IMR-90 (cell line): ENCODE data around the gene ZDHHC24. TPM values are rescaled to one million over a fixed set of nuclear protein-coding genes. Genes with fewer than 3 reads are reported as not detected.
A peak's percentile ranks its signal among the peaks of the same experiment; 100 is the strongest.

Source experiments
- ATAC-seq: fragments of 200-7000 bp; cut with Tn5 transposase; 2 replicates; pipeline ENCODE4 v1.9.1; 2020; ENCODE audit warnings: low read depth, mild to moderate bottlenecking, moderate library complexity
- BruUV-seq: library from RNA; stranded (reverse); fragments of 400-500 nt; replicated peaks from 2 replicates; lab custom pipeline; 2021; lab: Mats Ljungman, UMichigan
- CTCF ChIA-PET: fragments of 300-600 bp; formaldehyde crosslinking; extraction: SDS; loops from one replicate; lab custom pipeline; 2021; ENCODE audit warnings: antibody characterized with exemption; lab: Yijun Ruan, JAX
- POLR2A ChIA-PET: fragments of 300-600 bp; sonication (Branson Sonifier 250); formaldehyde crosslinking; loops from one replicate; lab custom pipeline; 2022; ENCODE audit warnings: antibody characterized with exemption; ENCODE audit not compliant: unreplicated experiment; lab: Charles Lee
- DNase-seq: peaks from one replicate; pipeline ENCODE4 v3.0.0; 2013
- H2AFZ ChIP-seq: replicated peaks from 2 replicates; pipeline ENCODE3; 2013; ENCODE audit warnings: low read length, mild to moderate bottlenecking; ENCODE audit not compliant: poor library complexity
- H2AK5ac ChIP-seq: 2 replicates; pipeline ENCODE4 v1.6.1; 2013; ENCODE audit warnings: low read depth, low read length, inconsistent platforms
- H2AK9ac ChIP-seq: replicated peaks from 2 replicates; pipeline ENCODE3; 2013; ENCODE audit warnings: mild to moderate bottlenecking, low read depth, low read length, moderate library complexity; ENCODE audit not compliant: poor library complexity
- H2BK120ac ChIP-seq: 2 replicates; pipeline ENCODE4 v1.6.1; 2013; ENCODE audit warnings: low read depth, low read length, inconsistent platforms
- H2BK15ac ChIP-seq: 3 replicates; pipeline ENCODE4 v1.6.1; 2013; ENCODE audit warnings: low read depth, low read length, inconsistent platforms
- H2BK20ac ChIP-seq: 2 replicates; pipeline ENCODE4 v1.6.1; 2013; ENCODE audit warnings: low read depth, mild to moderate bottlenecking, inconsistent platforms, low read length, moderate library complexity
- H2BK5ac ChIP-seq: 2 replicates; pipeline ENCODE4 v1.6.1; 2013; ENCODE audit warnings: mild to moderate bottlenecking, low read depth, low read length, inconsistent platforms; ENCODE audit not compliant: poor library complexity, severe bottlenecking
- H3K14ac ChIP-seq: replicated peaks from 2 replicates; pipeline ENCODE4 v1.6.1; 2013; ENCODE audit warnings: low read depth, low read length, inconsistent platforms
- H3K18ac ChIP-seq: 2 replicates; pipeline ENCODE4 v1.6.1; 2013; ENCODE audit warnings: low read depth, low read length, control low read depth
- H3K23ac ChIP-seq: 2 replicates; pipeline ENCODE4 v1.6.1; 2013; ENCODE audit warnings: low read depth, low read length, inconsistent platforms
- H3K27ac ChIP-seq: 2 replicates; pipeline ENCODE4 v1.5.1; 2013; ENCODE audit warnings: mild to moderate bottlenecking, control low read depth, low read length; ENCODE audit not compliant: insufficient read depth
- H3K27me3 ChIP-seq: 2 replicates; pipeline ENCODE4 v1.6.1; 2013; ENCODE audit warnings: low read length; ENCODE audit not compliant: control insufficient read depth, insufficient read depth
- H3K36me3 ChIP-seq: 2 replicates; pipeline ENCODE4 v1.6.1; 2013; ENCODE audit warnings: low read length, mixed read lengths; ENCODE audit not compliant: control insufficient read depth, insufficient read depth
- H3K4ac ChIP-seq: 2 replicates; pipeline ENCODE4 v1.6.1; 2013; ENCODE audit warnings: low read depth, low read length, inconsistent platforms
- H3K4me1 ChIP-seq: 2 replicates; pipeline ENCODE4 v1.6.1; 2013; ENCODE audit warnings: low read length, mixed read lengths; ENCODE audit not compliant: control insufficient read depth, insufficient read depth
- H3K4me2 ChIP-seq: 2 replicates; pipeline ENCODE4 v1.6.1; 2013; ENCODE audit warnings: low read depth, mild to moderate bottlenecking, control low read depth, low read length, moderate library complexity
- H3K4me3 ChIP-seq: 2 replicates; pipeline ENCODE4 v1.5.1; 2013; ENCODE audit warnings: low read depth, mild to moderate bottlenecking, control low read depth, low read length, moderate library complexity; ENCODE audit not compliant: insufficient read depth
- H3K56ac ChIP-seq: 2 replicates; pipeline ENCODE4 v1.6.1; 2013; ENCODE audit warnings: low read length, inconsistent platforms; ENCODE audit not compliant: insufficient read depth; ENCODE audit errors: extremely low read depth
- H3K79me1 ChIP-seq, 2 experiments: 2 replicates each; pipeline ENCODE4 v1.6.1; 2013; ENCODE audit warnings: low read length in 2 of 2, inconsistent platforms in 1 of 2, low read depth in 1 of 2
- H3K9ac ChIP-seq: 2 replicates; pipeline ENCODE4 v1.6.1; 2013; ENCODE audit warnings: low read depth, low read length, control low read depth
- H3K9me1 ChIP-seq: 2 replicates; pipeline ENCODE4 v1.6.1; 2013; ENCODE audit warnings: low read length, inconsistent platforms; ENCODE audit not compliant: insufficient read depth
- H3K9me3 ChIP-seq: 2 replicates; pipeline ENCODE4 v1.6.1; 2013; ENCODE audit warnings: low read length; ENCODE audit not compliant: control insufficient read depth, insufficient read depth
- H4K20me1 ChIP-seq: 2 replicates; pipeline ENCODE4 v1.6.1; 2013; ENCODE audit warnings: low read length, inconsistent platforms; ENCODE audit not compliant: insufficient read depth
- H4K5ac ChIP-seq: 2 replicates; pipeline ENCODE4 v1.6.1; 2013; ENCODE audit warnings: mild to moderate bottlenecking, low read depth, low read length, control low read depth
- H4K8ac ChIP-seq, 2 experiments: 2 replicates each; pipeline ENCODE4 v1.6.1; 2013; ENCODE audit warnings: low read depth in 2 of 2, low read length in 2 of 2, control low read depth in 1 of 2, inconsistent platforms in 1 of 2
- H4K91ac ChIP-seq: 2 replicates; pipeline ENCODE4 v1.6.1; 2013; ENCODE audit warnings: low read depth, low read length, inconsistent platforms; ENCODE audit not compliant: insufficient read depth
- CEBPB ChIP-seq: IDR thresholded peaks from 2 replicates; pipeline ENCODE4 v1.6.1; 2012; ENCODE audit warnings: low read depth, low read length, improper control_type of control experiment
- CHD1 ChIP-seq: IDR thresholded peaks from 2 replicates; pipeline ENCODE4 v1.6.1; 2012; ENCODE audit warnings: low read depth, low read length, improper control_type of control experiment
- NFE2L2 ChIP-seq: fragments of 150-350 bp; IDR thresholded peaks from 2 replicates; pipeline ENCODE4 v1.6.1; 2016; ENCODE audit warnings: low read depth, mild to moderate bottlenecking, low read length
- WGBS, 2 experiments: methylation state at CpG; one replicate each; pipeline versions ENCODE4 v1.1.5 to v1.1.7; 2013; ENCODE audit warnings: missing lambda C conversion rate in 2 of 2; ENCODE audit not compliant: insufficient read length in 1 of 2; ENCODE audit errors: extremely low coverage in 2 of 2; 5-methylcytosine and 5-hydroxymethylcytosine counted together
- dilution Hi-C: fragments of 300-500 bp; cut with HindIII; formaldehyde crosslinking; loops from one replicate; pipeline ENCODE4 v1.14.3; 2018; ENCODE audit warnings: low sequenced_read_pairs; ENCODE audit not compliant: unreplicated experiment
- in situ Hi-C: fragments of 300-500 bp; cut with MboI; formaldehyde crosslinking; loops from 3 replicates; pipeline ENCODE4 v1.14.3; 2019; ENCODE audit warnings: low sequenced_read_pairs, inconsistent platforms, mixed read lengths
- intact Hi-C: fragments of 100-400 bp; cut with micrococcal nuclease; formaldehyde crosslinking; loops from 2 replicates; pipeline ENCODE4 v1.10.0; 2022
- polyA plus RNA-seq, 3 experiments: library from polyadenylated mRNA; depleted of rRNA; stranded (reverse); fragments of >200 nt; gene quantifications; 2 replicates each; pipeline ENCODE4 v1.2.3, GENCODE V29; 2012; ENCODE audit warnings: low replicate concordance in 1 of 3
- total RNA-seq: library from RNA; depleted of rRNA; stranded (reverse); fragments of >200 nt; gene quantifications from 2 replicates; pipeline ENCODE4 v1.2.3, GENCODE V29; 2012

The ZDHHC24 gene
- total and polyA plus RNA-seq, 2 of the 4 experiments (the other 2 are of a cell fraction) = 3.2 to 10.9 TPM

GRCh38 chr11:66559866-66560676 lies 14.2 kb upstream of the ZDHHC24 start:
- Histone ChIP-seq H3K14ac (no peak overlapping the region), H3K9ac (no peak overlapping the region), H3K4me1 (peaks cover 2% of the 10 kb centered on the region; the same call in 1 of the 2 replicates), H2AK9ac (no peak overlapping the region), H3K79me1 (no peaks in the 10 kb centered on the region), H2AK5ac (no peak overlapping the region), H2BK5ac (no peak overlapping the region), H3K36me3 (no peaks in the 10 kb centered on the region), H2BK20ac (no peak overlapping the region), H2BK15ac (no peak overlapping the region), H3K9me3 (no peaks in the 10 kb centered on the region), H3K9me1 (peaks cover 4% of the 10 kb centered on the region; the same call in 1 of the 2 replicates), H4K5ac (no peak overlapping the region), H4K91ac (no peak overlapping the region), H3K4me2 (no peak overlapping the region), H2BK120ac (no peak overlapping the region), H3K27ac (no peak overlapping the region), H3K23ac (no peak overlapping the region), H4K20me1 (no peaks in the 10 kb centered on the region), H2AFZ (peak overlapping the region; percentile 5), H3K56ac (no peak overlapping the region), H4K8ac (no peak overlapping the region), H3K4me3 (no peak overlapping the region), H3K27me3 (peaks cover 29% of the 10 kb centered on the region), H3K4ac (no peak overlapping the region), H3K18ac (no peak overlapping the region)
- ChIA-PET CTCF (no interaction called here), POLR2A (no interaction called here)
- intact Hi-C loops (no loop called here), dilution Hi-C loops (no loop called here), in situ Hi-C loops (no loop called here)
- 74% methylated on average over 9 of the region's 27 CpGs; no CpG with 5 or more reads in 1 of the 2 experiments for WGBS, 2 experiments
- DNase-seq = no peak
- ATAC-seq = no peak
- TF ChIP-seq CHD1 (no peak), CEBPB (no peak), NFE2L2 (no peak)
- no TSS peak for BruUV-seq
